Astrocyte of the cerebellum (primary cell): Measurements from ENCODE around the gene PYM1.

ENCODE experiments used
- DNase-seq: peaks from one replicate; pipeline ENCODE4 v3.0.0-alpha.2; 2011; ENCODE audit warnings: low read depth
- H3K4me3 ChIP-seq: 2 replicates; pipeline ENCODE4 v1.5.1; 2011; ENCODE audit warnings: mild to moderate bottlenecking, low read depth, low read length, moderate library complexity
- CTCF ChIP-seq: IDR thresholded peaks from 2 replicates; pipeline ENCODE4 v1.5.1; 2012; ENCODE audit warnings: low read length, low read depth, moderate library complexity, mild to moderate bottlenecking; ENCODE audit errors: missing control alignments
- in situ Hi-C: cut with HindIII; loops from 2 replicates; pipeline ENCODE4 v1.10.0; 2017; ENCODE audit warnings: low sequenced_read_pairs

Gene PYM1

GRCh38 chr12:55933169-55933798 lies 5.6 kb upstream of the PYM1 start:
- in situ Hi-C loops, result no loop called here
- DNase-seq, result no peak
- peak overlapping the region; percentile 68 for H3K4me3 ChIP-seq
- TF ChIP-seq CTCF, result no peak

GRCh38 chr12:55932551-55932910 lies 4.8 kb upstream of the PYM1 start:
- in situ Hi-C loops, result no loop called here
- peak overlapping the region; percentile 68 for H3K4me3 ChIP-seq
- no peak for DNase-seq
- TF ChIP-seq CTCF, result no peak

GRCh38 chr12:55931780-55932550 lies 4.3 kb upstream of the PYM1 start:
- in situ Hi-C loops, result no loop called here
- H3K4me3 ChIP-seq, result peak overlapping the region; percentile 68
- no peak for TF ChIP-seq CTCF
- no peak for DNase-seq

- DNase-seq, result no peak
- peak overlapping the region; percentile 68 for H3K4me3 ChIP-seq
- TF ChIP-seq CTCF, result no peak
- in situ Hi-C loops, result no loop called here
Observed at GRCh38 chr12:55931317-55931779, 3.7 kb upstream of the PYM1 start.

- in situ Hi-C loops, result no loop called here
- peak; percentile 70 for TF ChIP-seq CTCF
- peak; percentile 53 for DNase-seq
- peak within 1 kb of the TSS; percentile 68 for H3K4me3 ChIP-seq
Observed at GRCh38 chr12:55930771-55931316, 3.1 kb upstream of the PYM1 start, which contains the start of gene DGKA. Gene DGKA, plus strand, starts transcription at chr12:55931162. Its CDS starts 5,342 bp downstream, at chr12:55936504.

GRCh38 chr12:55929306-55929791 lies 1.7 kb upstream of the PYM1 start:
- DNase-seq, result no peak
- H3K4me3 ChIP-seq, result no peak overlapping the region
- no peak for TF ChIP-seq CTCF
- in situ Hi-C loops, result no loop called here
